ENCODE measurements around the gene FOXJ3. TPM values are rescaled to one million over a fixed set of nuclear protein-coding genes. Genes with fewer than 3 reads are reported as not detected.
A peak's percentile ranks its signal among the peaks of the same experiment; 100 is the strongest.

FOXJ3 gene
- total and polyA plus RNA-seq, 2 of the 13 experiments (the other 11 are each of a cell fraction or from before 2014, with no cell fraction given), result 16.6 to 48.5 TPM

DNA sequence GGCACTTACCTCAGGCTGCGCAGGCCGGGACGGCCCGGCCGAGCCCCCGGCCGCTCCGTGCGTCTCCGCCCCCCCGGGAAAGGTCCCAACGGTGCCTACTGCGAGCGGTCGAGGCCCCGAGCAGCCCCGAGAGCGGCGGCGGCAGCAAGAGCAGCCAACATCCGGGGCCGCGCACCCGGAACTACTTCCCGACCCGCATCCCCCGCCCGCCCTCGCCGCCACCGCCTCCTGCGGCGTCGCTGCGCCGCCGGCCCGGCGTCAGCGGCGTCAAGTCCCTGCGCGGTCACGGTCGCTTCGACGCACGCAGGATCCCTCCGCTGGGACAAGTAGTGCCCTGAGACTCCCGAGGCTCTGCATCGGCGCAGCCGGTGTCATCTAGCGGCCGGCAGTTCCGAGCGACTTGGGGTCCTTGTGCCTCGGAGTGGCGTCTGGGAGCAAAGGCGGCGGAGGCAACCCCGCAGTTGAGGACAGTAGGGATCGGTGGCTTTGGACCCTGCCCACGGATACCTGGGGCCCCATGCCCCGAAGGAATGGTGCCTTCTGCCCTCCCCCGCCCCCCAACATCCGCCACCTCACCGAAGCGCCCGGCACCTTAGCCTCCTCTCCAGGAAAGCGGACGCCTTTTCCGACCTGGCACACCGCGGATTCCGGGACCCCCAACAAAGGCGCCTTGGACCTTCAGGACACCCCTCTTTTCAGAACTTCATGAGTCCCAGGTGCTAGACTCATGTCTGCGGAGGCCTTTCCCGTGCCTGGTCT, at the start of gene FOXJ3 (continued):
- TF ChIP-seq ZBTB7B (CRISPR knock-in tag; IDR thresholded peaks at IDR 0.05) (no peak), POLR2AphosphoS2 (IDR thresholded peaks at IDR 0.05; ENCODE audit: low read depth, low read length) (no peak), PHB2 (IDR thresholded peaks at IDR 0.05; ENCODE audit: partially characterized antibody) (no peak), HNRNPUL1 (IDR thresholded peaks at IDR 0.05; ENCODE audit: low read depth, low read length) (no peak), DDIT3 (CRISPR knock-in tag; IDR thresholded peaks at IDR 0.05) (no peak), TSC22D2 (CRISPR knock-in tag; IDR thresholded peaks at IDR 0.05; ENCODE audit: borderline replicate concordance) (0 out of 2 replicates have a peak, but pooled peaks have one; percentile 61), ZNF574 (CRISPR knock-in tag; IDR thresholded peaks at IDR 0.05) (peak; percentile 95), HHEX (CRISPR knock-in tag; IDR thresholded peaks at IDR 0.05) (no peak), ZNF883 (CRISPR knock-in tag; IDR thresholded peaks at IDR 0.05; ENCODE audit: not compliant biosample characterization) (no peak), ZBTB42 (CRISPR knock-in tag; IDR thresholded peaks at IDR 0.05) (peak; percentile 71), ZNF569 (CRISPR knock-in tag; IDR thresholded peaks at IDR 0.05; ENCODE audit: borderline replicate concordance) (no peak), RFXANK (CRISPR knock-in tag; IDR thresholded peaks at IDR 0.05) (no peak), MAFK (conservative IDR thresholded peaks at IDR 0.05 in 1 of 2, IDR thresholded peaks at IDR 0.05 in 1 of 2; ENCODE audit: low read length in 2 of 2) (no peak), SRF (IDR thresholded peaks at IDR 0.05; ENCODE audit: low read depth, low read length) (no peak), MEIS1 (CRISPR knock-in tag; IDR thresholded peaks at IDR 0.05; ENCODE audit: borderline replicate concordance) (no peak), BORCS8-MEF2B (CRISPR knock-in tag; IDR thresholded peaks at IDR 0.05) (peak; percentile 99), PRDM10 (CRISPR knock-in tag; IDR thresholded peaks at IDR 0.05; ENCODE audit: low read depth) (peak; percentile 81), HNRNPL (IDR thresholded peaks at IDR 0.05; ENCODE audit: low read depth, low read length) (0 out of 2 replicates have a peak, but pooled peaks have one; percentile 65), MED8 (CRISPR knock-in tag; IDR thresholded peaks at IDR 0.05; ENCODE audit: insufficient replicate concordance) (peak; percentile 73)
- TF ChIP-seq, protein P1, sequence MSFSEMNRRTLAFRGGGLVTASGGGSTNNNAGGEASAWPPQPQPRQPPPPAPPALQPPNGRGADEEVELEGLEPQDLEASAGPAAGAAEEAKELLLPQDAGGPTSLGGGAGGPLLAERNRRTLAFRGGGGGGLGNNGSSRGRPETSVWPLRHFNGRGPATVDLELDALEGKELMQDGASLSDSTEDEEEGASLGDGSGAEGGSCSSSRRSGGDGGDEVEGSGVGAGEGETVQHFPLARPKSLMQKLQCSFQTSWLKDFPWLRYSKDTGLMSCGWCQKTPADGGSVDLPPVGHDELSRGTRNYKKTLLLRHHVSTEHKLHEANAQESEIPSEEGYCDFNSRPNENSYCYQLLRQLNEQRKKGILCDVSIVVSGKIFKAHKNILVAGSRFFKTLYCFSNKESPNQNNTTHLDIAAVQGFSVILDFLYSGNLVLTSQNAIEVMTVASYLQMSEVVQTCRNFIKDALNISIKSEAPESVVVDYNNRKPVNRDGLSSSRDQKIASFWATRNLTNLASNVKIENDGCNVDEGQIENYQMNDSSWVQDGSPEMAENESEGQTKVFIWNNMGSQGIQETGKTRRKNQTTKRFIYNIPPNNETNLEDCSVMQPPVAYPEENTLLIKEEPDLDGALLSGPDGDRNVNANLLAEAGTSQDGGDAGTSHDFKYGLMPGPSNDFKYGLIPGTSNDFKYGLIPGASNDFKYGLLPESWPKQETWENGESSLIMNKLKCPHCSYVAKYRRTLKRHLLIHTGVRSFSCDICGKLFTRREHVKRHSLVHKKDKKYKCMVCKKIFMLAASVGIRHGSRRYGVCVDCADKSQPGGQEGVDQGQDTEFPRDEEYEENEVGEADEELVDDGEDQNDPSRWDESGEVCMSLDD (CRISPR knock-in tag; IDR thresholded peaks at IDR 0.05; ENCODE audit: borderline replicate concordance), result 0 out of 2 replicates have a peak, but pooled peaks have one; percentile 73
